ENCODE results near the gene PKIG. TPM values are rescaled to one million over a fixed set of nuclear protein-coding genes. Genes with fewer than 3 reads are reported as not detected.

The PKIG gene
- total RNA-seq, 1 experiment from 2014 or later, result 41.9 TPM

DNA sequence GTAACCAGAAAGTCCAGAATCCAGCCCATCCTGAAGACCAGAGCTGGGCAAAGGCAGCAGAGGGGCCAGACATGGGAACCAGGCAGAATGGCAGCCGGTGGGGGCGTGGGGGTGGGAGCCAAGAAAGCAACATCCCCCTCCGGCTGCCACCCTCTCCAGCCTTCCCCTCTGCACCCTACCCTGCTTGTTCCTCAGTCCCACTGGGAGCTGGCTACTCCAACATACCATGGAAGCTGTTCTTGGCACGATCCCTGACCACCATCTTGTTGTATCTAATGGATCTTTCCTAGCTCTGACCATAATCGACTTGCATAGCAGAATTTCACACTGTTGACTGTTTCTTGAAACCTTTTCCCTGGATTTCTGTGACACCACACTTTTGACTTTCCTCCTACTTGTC lies 38.9 kb downstream of the PKIG start:
- no peaks in the 10 kb centered on the region for H3K4me1 ChIP-seq (replicated peaks; ENCODE audit: insufficient read depth)
- no peak overlapping the region for H3K27ac ChIP-seq
- no peak for DNase-seq
- H3F3A ChIP-seq (ENCODE audit: insufficient read depth, low read depth), result no peaks in the 10 kb centered on the region
- intact Hi-C loops (cut with micrococcal nuclease; ENCODE audit: unreplicated experiment), result no loop called here
- H3K79me2 ChIP-seq (ENCODE audit: low read depth), result no peaks in the 10 kb centered on the region
- CTCF ChIA-PET, result no interaction called here
- no peak overlapping the region for H3K4me3 ChIP-seq
- no TSS peak for BruUV-seq (replicated peaks)
- H3K36me3 ChIP-seq (ENCODE audit: low read depth), result no peaks in the 10 kb centered on the region
- no peaks in the 10 kb centered on the region for H3K9me2 ChIP-seq (ENCODE audit: insufficient read depth)
- H2AFZ ChIP-seq, result no peak overlapping the region
- no peak overlapping the region for H3K4me2 ChIP-seq
- no peaks in the 10 kb centered on the region for H4K20me1 ChIP-seq (ENCODE audit: insufficient read depth)
- no peaks in the 10 kb centered on the region for H3K9me3 ChIP-seq (ENCODE audit: insufficient read depth, low read depth)
- TF ChIP-seq CTCF (conservative IDR thresholded peaks at IDR 0.05) (no peak), EZH2 (IDR thresholded peaks at IDR 0.05; ENCODE audit: low read depth) (no peak)
- no peaks in the 10 kb centered on the region for H3K27me3 ChIP-seq (ENCODE audit: insufficient read depth, low read depth)
- POLR2A ChIA-PET (ENCODE audit: unreplicated experiment), result no interaction called here

DNA sequence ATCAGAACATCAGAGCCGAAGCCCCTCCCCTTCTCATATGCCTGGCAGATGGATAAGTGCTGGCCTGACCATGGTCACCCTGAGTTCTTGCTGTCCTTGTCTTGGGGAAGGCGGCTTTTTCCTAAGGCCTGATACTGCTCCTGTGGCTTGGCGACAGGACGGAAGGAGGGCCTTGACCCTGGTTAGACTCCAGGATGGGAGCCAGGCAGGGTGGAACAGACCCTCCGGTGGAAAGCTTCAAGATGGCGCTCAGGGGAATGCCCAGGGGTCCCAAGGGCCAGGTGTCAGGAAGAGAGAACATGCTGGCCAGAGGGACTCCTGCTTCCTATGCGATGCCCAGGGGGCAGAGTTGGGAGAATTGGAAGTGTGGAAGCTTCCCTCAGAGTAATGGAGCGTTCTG lies 39.6 kb downstream of the PKIG start:
- Histone ChIP-seq H3K4me2 (no peak overlapping the region), H3K4me3 (no peak overlapping the region), H3K27me3 (ENCODE audit: insufficient read depth, low read depth) (no peaks in the 10 kb centered on the region), H3K27ac (no peak overlapping the region), H3K36me3 (ENCODE audit: low read depth) (no peaks in the 10 kb centered on the region), H3K4me1 (replicated peaks; ENCODE audit: insufficient read depth) (no peaks in the 10 kb centered on the region), H3K79me2 (ENCODE audit: low read depth) (no peaks in the 10 kb centered on the region), H3F3A (ENCODE audit: insufficient read depth, low read depth) (no peaks in the 10 kb centered on the region), H2AFZ (no peak overlapping the region), H3K9me3 (ENCODE audit: insufficient read depth, low read depth) (no peaks in the 10 kb centered on the region), H4K20me1 (ENCODE audit: insufficient read depth) (no peaks in the 10 kb centered on the region), H3K9me2 (ENCODE audit: insufficient read depth) (no peaks in the 10 kb centered on the region)
- BruUV-seq (replicated peaks), result TSS peak; percentile 11
- CTCF ChIA-PET, result no interaction called here
- intact Hi-C loops (cut with micrococcal nuclease; ENCODE audit: unreplicated experiment), result no loop called here
- DNase-seq, result no peak
- TF ChIP-seq EZH2 (IDR thresholded peaks at IDR 0.05; ENCODE audit: low read depth) (no peak), CTCF (conservative IDR thresholded peaks at IDR 0.05) (no peak)
- POLR2A ChIA-PET (ENCODE audit: unreplicated experiment), result no interaction called here

DNA sequence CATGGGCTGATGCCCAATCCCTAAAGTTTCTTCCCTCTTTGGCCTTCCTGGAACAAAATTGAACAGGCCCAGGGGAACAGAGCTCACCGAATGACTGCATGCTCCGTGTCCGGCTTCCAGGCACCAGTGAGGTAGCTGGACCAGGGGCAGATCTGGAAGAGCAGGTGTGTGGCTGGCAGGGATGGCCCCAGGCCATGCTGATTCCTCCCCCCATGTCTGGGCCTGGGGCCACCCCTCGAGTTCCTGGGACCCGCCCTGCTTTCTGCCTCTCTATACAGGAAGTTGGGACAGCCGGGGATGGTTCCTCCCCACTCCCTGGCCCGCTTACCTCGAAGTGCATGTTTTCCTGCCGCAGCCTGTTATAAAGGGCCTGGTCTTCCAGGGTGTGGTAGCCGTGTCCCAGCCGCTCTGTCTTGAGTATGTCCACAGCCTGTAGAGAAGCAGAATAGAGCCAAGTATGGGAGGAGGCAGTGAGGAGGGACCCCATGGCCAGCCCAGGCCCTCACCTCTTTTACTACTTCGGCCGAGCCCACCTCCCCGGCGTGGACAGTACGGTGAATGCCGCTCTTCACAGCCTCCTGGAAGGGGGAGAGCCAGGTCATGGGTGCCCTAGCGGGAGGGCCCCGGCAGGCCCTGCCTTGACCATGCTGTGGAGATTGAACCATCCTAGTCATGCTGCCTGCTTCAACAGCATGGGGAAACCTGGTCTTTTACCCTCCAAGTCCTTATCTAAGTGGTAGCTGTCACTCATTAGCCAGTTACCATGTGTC lies 40.3 kb downstream of the PKIG start:
- H4K20me1 ChIP-seq (ENCODE audit: insufficient read depth), result no peaks in the 10 kb centered on the region
- no peaks in the 10 kb centered on the region for H3K9me2 ChIP-seq (ENCODE audit: insufficient read depth)
- no peak overlapping the region for H3K4me3 ChIP-seq
- POLR2A ChIA-PET (ENCODE audit: unreplicated experiment), result no interaction called here
- no peaks in the 10 kb centered on the region for H3K27me3 ChIP-seq (ENCODE audit: insufficient read depth, low read depth)
- no TSS peak for BruUV-seq (replicated peaks)
- no peaks in the 10 kb centered on the region for H3K9me3 ChIP-seq (ENCODE audit: insufficient read depth, low read depth)
- no peak overlapping the region for H3K4me2 ChIP-seq
- no peaks in the 10 kb centered on the region for H3F3A ChIP-seq (ENCODE audit: insufficient read depth, low read depth)
- no peaks in the 10 kb centered on the region for H3K4me1 ChIP-seq (replicated peaks; ENCODE audit: insufficient read depth)
- TF ChIP-seq EZH2 (IDR thresholded peaks at IDR 0.05; ENCODE audit: low read depth) (no peak), CTCF (conservative IDR thresholded peaks at IDR 0.05) (no peak)
- intact Hi-C loops (cut with micrococcal nuclease; ENCODE audit: unreplicated experiment), result no loop called here
- H2AFZ ChIP-seq, result no peak overlapping the region
- CTCF ChIA-PET, result no interaction called here
- no peaks in the 10 kb centered on the region for H3K36me3 ChIP-seq (ENCODE audit: low read depth)
- no peaks in the 10 kb centered on the region for H3K79me2 ChIP-seq (ENCODE audit: low read depth)
- no peak for DNase-seq
- no peak overlapping the region for H3K27ac ChIP-seq
